Peyer's patch (tissue), 4 donors: Measurements from ENCODE around the gene WSB1.

Experiments used
- CTCF ChIP-seq, 6 experiments: fragments of 450-650 bp in 4 of 6; fragments of 200-600 bp in 2 of 6; sonication (generic) in 1 of 6; IDR thresholded peaks; one replicate each; pipeline ENCODE4 v1.5.1; 2017 to 2019; ENCODE audit warnings: antibody characterized with exemption in 6 of 6, mild to moderate bottlenecking in 3 of 6, moderate library complexity in 1 of 6
- POLR2A ChIP-seq, 2 donors: fragments of 450-650 bp; IDR thresholded peaks; one replicate each; pipeline ENCODE4 v1.5.1; 2017; ENCODE audit warnings: antibody characterized with exemption in 2 of 2, mild to moderate bottlenecking in 2 of 2, moderate library complexity in 2 of 2

- TF ChIP-seq CTCF (IDR thresholded peaks at IDR 0.05), result no peak
- no peak for TF ChIP-seq POLR2A (IDR thresholded peaks at IDR 0.05)
Measured at GRCh38 chr17:27247071-27247957, 46.6 kb upstream of the WSB1 start.
